Measurements from ENCODE around the gene EFHC1.

EFHC1 gene

GRCh38 chr6:52555518-52556233 lies 135.5 kb downstream of the EFHC1 start:
- no peak for DNase-seq (ENCODE audit: low read depth in 2 of 2)

- DNase-seq (ENCODE audit: low read depth in 2 of 2) = no peak
Measured at GRCh38 chr6:52557389-52558265, 137.5 kb downstream of the EFHC1 start.

- no peak for DNase-seq (ENCODE audit: low read depth in 2 of 2)
Measured at GRCh38 chr6:52558266-52559000, 138.3 kb downstream of the EFHC1 start.

- no peak for DNase-seq (ENCODE audit: low read depth in 2 of 2)
Measured at GRCh38 chr6:52560462-52560861, 140.3 kb downstream of the EFHC1 start.

- no peak for DNase-seq (ENCODE audit: low read depth in 2 of 2)
Measured at GRCh38 chr6:52562911-52563310, 142.8 kb downstream of the EFHC1 start.

GRCh38 chr6:52564856-52565255 lies 144.7 kb downstream of the EFHC1 start:
- no peak for DNase-seq (ENCODE audit: low read depth in 2 of 2)

GRCh38 chr6:52566201-52566600 lies 146.1 kb downstream of the EFHC1 start:
- no peak for DNase-seq (ENCODE audit: low read depth in 2 of 2)

GRCh38 chr6:52566853-52567279 lies 146.7 kb downstream of the EFHC1 start:
- DNase-seq (ENCODE audit: low read depth in 2 of 2) = no peak

GRCh38 chr6:52568320-52568719 lies 148.2 kb downstream of the EFHC1 start:
- no peak for DNase-seq (ENCODE audit: low read depth in 2 of 2)

GRCh38 chr6:52570291-52570700 lies 150.2 kb downstream of the EFHC1 start:
- DNase-seq (ENCODE audit: low read depth in 2 of 2) = no peak

GRCh38 chr6:52571099-52571755 lies 151.1 kb downstream of the EFHC1 start:
- DNase-seq (ENCODE audit: low read depth in 2 of 2) = no peak

GRCh38 chr6:52572536-52572935 lies 152.4 kb downstream of the EFHC1 start:
- no peak for DNase-seq (ENCODE audit: low read depth in 2 of 2)

- no peak for DNase-seq (ENCODE audit: low read depth in 2 of 2)
Measured at GRCh38 chr6:52573295-52573694, 153.2 kb downstream of the EFHC1 start.
